Activated gamma-delta T cell treated with Interleukin-2 at 50 U/mL for 16 hours (primary cell): ENCODE results near the gene DENND2A.
"Not testable (repeated sequence)": the region's sequence is repeated elsewhere in the genome, so short reads cannot be mapped to it uniquely, and the experiment has no call there.

Experiments used
- DNase-seq: peaks from one replicate; pipeline ENCODE4 v3.0.0-alpha.2; 2020

DENND2A gene, protein sequence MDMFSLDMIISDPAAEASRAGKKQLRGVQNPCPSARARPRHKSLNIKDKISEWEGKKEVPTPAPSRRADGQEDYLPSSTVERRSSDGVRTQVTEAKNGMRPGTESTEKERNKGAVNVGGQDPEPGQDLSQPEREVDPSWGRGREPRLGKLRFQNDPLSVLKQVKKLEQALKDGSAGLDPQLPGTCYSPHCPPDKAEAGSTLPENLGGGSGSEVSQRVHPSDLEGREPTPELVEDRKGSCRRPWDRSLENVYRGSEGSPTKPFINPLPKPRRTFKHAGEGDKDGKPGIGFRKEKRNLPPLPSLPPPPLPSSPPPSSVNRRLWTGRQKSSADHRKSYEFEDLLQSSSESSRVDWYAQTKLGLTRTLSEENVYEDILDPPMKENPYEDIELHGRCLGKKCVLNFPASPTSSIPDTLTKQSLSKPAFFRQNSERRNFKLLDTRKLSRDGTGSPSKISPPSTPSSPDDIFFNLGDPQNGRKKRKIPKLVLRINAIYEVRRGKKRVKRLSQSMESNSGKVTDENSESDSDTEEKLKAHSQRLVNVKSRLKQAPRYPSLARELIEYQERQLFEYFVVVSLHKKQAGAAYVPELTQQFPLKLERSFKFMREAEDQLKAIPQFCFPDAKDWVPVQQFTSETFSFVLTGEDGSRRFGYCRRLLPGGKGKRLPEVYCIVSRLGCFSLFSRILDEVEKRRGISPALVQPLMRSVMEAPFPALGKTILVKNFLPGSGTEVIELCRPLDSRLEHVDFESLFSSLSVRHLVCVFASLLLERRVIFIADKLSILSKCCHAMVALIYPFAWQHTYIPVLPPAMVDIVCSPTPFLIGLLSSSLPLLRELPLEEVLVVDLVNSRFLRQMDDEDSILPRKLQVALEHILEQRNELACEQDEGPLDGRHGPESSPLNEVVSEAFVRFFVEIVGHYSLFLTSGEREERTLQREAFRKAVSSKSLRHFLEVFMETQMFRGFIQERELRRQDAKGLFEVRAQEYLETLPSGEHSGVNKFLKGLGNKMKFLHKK

DNA sequence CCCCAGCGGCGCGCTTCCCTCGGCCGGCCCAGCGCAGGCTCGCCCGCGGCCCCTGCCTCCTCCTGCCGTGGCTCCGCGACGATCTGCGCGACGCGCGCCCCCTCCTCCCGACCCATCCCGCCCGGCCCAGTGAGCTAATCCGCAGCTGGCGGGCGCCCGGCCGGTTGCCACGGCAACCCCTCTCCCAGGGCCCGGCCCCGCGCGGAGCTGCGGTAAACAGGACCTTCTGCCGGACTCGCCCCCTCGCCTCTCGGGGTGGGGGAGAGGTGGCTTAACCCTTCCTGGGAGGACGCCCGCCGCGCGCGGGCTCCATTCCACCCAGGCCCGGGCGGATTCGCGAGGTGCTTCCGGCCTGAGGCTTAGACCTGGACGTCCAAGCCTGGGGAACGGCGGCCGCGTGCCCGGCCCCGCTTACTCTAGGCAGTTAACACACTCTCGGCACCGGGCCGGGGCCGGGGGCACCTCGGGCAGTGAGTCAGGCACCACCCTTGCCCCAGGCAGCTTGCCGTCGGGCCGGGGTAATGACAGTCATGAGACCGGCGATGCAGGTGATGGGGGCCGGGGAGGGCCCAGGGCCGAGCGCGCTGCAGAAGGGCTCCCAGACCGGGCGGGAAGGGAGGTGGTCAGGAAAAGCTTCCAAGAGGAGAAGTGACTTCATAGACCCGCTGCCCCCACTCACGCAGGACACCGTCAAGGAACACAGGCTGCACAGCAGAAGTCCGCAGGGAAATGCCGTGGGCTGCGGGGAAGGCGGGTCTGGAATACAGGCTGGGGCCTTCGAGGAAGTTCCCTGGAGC is at the start of gene DENND2A:
Gene DENND2A, minus strand, starts transcription at position 87 of the 797 bp plus-strand sequence. CDS start 38,416 bp downstream, outside the sequence.
- DNase-seq = no peak

DNA sequence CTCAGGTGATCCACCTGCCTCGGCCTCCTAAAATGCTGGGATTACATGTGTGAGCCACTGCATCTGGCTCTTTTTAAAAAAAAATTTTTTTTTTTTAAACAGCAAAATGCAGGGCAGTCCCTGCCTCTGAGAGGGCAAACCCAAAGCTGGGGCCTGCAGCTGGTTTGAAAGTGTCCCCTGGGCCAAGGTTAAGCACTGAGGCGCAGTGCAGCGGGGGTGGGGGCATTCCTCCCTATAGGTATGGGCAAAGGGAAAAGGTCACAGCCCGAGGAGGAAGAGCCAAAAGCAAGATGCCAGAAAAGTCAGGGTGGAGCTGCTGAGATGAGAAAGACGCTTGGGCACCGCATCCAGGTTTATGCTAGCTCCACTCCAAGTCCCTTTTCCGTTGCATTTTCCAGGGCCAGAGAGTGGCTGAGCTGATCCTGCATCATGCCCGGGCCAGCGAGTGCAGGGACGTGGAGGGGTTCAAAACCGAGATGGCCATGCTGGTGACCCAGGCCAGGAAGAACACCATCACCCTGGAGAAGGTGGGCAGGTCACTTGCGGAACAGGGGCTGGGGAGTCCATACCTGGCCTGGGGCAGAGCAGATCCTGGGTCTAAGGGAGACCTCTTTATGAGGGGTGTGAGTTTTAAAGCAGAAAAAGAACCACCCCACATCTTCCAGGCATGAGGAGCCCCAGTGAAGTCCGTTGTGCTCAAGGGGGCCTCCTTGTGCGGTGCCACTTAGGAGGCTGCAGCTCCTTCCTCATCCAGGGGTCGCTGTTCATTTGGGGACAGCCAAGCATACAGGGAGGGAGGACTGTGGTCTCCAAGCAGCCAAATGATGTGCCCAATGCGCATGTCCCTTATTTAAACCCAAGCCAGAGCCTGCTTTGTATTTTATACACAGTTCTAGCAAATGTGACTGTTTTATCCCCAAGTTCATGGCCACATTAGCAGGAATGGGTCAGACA is 48.9 kb upstream of the DENND2A start:
- DNase-seq = no peak

DNA sequence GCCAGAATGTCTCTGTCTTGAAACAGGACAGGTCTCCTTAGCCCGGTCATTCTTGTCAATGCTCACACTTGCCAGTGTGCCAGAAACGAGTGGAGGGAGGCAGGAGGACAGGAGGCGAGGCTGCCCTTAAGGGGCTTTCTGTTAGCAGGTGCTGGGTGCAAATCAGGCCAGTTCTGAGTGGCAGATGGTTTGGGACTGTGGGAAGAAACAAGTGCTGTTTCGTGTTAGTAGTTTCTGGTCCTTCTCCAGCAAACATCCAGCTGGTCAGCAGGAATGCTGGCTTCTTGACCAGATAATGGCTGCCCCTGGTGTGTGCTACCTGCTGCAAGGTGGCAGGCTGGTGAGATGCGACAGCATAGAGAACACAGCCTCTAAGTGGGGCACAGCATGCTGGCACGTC is 47.7 kb upstream of the DENND2A start:
- no peak for DNase-seq

DNA sequence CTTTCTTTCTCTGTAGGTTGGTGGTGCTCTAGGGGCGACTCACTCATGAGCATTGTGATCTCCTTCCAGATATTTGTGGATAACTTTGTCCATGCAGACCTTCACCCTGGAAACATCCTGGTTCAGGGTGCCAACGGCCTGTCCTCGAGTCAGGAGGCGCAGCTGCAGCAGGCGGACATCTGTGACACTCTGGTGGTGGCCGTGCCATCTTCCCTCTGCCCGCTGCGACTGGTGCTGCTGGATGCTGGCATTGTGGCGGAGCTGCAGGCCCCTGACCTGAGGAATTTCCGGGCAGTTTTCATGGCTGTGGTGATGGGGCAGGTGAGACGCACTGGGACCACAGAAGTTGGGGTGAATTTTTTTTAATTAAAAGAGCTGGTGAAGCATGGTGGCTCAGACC is 46.3 kb upstream of the DENND2A start:
- DNase-seq = no peak

DNA sequence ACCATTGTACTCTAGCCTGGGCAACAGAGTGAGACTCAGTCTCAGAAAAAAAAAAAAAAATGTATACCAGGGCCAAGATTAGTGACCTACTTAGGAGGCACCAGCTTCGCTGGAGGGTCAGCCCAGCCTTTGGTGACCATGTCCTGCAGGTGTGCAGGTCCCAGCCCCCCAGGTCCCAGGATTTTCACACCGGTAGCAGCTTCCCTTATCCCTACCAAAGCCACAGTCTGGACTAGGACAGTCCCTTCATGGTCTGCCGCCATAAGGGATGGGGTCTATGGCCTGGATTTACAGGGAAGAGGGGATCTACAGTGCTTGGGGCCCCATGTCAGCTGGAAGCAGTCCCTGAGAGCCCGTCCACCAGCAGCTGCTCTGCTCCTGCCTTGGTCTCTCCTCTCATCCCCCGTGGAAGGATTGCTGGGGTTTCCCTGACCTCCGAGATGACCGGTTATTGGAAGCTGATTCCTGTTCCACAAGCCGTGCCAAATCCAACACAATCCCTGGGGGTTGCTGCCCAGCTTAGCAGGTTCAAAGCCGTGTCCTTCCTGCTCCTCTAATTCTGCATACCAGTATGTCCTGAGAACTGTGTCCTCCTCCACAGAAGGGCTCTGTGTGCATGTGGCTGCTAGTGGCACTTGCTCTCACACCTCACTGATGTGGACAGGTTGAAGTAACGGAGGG is 44.9 kb upstream of the DENND2A start:
- no peak for DNase-seq

DNA sequence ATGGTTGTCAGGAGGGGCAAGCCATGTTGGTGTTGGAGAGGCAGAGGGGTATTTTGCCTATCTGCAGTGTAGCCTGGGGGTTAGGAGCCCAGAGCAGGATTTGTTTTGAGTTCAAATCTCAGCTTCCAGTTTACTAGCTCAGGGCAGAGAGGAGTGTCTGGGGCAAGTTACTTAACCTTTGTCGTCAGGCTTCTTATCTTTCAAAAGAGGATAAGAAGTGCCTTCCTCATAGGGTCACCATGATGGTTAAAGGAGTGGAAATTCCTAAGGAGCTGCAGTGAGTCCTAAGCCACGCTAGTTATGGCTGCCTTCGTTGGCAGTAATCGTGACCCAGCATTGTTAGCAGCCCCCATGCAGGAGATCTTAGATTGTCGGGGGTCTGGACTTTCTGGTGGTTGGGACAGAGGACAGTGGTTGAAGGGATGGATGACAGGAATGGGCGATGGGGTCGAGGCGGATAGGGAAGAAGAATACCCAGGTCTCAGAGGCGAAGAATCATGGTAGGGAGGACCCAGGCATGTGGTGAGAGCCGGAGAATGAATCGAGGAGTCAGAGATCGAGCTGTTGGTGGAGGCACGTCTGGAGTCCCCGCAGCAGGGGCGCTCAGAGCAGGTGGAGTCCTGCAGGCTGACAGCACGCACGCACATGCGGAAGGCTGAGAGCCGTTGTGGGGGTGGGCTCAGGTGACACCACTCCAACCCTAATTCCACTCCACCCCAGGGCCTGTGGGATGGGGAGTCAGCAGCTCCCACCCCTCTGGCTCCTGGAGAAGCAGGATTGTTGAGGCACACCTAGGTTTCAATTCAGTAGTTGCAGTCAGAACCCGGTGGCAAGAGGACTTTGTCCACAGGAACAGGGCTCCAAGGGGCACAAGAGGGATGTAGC is 43.7 kb upstream of the DENND2A start:
- no peak for DNase-seq

DNA sequence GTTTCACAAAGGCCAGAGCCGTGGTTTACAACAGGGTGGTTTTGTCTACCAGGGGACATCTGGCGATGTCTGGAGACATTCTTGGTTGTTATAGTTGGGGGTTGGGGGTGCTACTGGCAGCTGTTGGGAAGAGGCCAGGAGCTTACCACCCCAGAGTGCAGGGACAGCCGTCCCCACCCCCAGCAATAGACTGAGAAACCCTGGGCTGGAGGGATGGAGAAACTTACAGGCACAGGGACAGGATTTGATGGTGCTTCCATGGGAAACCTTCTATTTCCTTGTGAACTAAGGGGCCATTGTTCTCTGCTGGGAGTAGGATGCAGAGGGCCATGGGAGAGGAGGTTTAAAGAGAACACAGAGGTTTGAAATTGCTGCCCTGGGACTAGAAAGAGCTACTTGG is 43.0 kb upstream of the DENND2A start:
- DNase-seq = no peak

DNA sequence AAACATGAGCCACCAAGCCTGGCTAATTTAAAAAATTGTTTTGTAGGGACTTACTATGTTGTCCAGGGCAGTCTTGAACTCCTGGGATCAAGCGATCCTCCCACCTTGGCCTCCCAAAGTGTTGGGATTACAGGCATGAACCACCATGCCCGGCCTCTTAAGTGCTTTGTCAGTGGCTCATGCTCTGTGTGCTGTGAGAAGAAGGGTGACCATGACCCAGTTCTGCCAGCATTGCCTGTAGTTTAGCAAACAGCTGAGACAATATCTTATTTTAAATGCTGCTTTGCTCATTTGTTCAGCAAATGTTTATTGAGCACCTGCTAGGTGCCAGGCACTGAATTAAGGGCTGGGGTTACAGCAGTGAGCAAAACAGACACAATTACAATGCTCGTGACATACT is 41.2 kb upstream of the DENND2A start:
- no peak for DNase-seq

DNA sequence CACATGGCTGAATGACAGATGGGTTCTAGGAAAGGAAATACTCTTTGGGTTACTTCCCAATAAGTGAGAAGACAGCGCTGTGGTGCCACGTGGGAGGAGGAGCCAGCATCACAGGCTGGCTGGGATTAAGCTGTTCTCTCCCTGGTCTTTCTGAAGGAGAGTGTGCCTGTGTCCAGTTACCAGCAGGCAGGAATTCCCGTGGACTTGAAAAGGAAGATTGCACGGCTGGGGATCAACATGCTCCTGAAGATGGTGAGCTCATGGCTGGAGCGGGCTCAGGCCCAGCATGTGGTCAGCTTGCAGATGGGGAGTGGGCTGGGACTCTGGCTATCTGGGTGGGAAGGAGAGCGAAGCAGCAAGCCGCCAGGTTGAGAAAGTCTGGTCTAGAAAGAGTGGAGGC is 40.3 kb upstream of the DENND2A start:
- DNase-seq = no peak

DNA sequence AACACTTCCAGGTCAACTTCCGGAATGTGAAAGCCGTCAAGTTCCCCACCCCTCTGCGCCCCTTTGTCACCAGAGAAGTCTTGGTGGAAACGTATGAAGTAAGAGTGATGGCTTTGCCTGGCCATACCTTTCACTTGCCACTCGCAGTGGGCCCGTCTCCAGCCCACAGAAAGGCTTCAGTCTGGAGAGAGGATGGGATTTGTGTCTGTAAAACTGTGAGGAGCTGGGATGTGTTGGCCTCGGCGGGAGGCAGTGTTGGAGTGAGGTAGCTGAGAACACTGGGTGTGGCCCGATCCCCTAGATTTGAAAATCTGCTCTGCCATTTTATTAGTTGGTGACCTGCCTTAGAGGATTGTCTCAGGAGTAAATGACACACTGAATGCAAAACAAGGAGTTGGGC is 38.6 kb upstream of the DENND2A start:
- DNase-seq = no peak

DNA sequence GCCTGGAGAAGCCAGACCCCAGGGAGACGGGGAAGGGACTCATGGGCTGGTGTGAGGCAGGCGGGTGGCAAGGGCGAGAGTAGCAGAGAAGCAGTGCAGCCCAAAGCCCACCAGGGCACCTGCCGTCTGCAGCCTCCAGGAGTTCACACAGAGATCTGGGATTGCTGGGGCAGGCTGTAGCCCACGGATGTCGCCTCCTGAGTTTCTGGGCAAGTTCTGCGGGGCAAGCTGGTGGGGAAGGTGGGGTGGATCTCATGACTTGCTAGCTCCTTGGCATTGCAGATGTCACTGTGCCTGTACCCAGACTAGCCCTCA is 38.2 kb upstream of the DENND2A start:
- DNase-seq = no peak

DNA sequence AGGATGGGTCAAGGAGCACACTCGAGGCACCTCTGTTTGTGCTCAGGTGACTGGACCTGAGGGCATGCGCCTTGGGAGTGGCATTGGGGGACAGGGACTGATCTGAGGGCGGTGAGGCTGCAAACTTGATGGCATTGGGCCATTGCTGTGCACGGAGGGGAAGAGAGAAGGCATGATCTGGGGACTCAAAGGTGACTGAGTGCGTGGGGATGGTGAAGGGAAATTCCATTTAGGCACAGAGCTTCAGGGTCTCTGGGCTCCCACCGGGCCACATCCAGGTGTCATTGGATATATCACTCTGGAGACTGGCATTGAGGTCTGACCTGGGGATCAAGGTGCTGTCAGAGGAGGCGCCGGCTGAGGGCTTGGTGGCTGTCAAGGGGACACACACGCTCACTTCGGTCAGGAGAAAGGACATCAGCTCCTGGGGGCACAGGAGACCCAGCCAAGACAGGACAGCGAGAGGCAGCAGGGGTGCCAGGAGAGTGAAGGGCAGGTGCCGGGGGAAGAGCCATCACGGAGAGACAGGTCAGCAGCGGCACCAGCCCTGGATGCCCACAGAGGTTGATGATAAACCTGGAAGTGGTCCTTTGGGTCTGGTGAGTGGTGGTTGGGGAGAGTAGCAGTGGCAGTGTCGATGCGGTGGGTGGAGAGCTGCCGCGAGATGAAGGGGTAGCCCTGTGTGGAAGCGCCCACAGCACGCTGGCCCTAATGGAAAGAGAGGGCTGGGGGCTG is 37.6 kb upstream of the DENND2A start:
- no peak for DNase-seq

DNA sequence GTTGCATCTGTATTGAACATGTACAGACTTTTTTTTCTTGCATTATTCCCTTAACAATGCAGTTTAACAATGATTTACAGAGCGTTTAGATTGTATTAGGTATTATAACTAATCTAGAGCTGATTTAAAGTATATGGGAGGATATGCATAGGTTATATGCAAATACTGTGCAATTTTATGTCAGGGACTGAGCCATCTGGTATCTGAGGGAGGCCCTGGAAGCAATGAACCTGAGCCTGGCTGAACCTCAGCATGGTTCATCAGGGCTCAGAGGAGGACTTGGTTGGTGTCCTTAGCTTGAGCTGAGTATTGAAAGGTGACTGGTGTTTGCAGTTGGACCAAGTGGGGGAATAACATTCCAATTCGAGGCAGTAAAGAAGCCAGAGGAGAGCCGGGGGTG is 36.9 kb upstream of the DENND2A start:
- DNase-seq = no peak

DNA sequence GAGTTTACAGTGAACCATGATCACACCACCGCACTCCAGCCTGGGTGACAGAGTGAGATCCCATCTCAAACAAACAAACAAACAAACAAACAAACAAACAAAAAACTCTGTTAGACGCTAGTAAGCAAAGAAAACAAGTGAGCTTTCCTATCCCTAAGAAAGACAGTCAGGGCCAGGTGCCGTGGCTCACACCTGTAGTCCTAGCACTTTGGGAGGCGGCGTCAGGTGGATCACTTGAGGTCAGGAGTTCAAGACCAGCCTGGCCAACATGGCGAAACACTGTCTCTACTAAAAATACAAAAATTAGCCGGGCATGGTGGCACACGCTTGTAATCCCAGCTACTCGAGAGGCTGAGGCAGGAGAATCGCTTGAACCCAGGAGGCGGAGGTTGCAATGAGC is 36.3 kb upstream of the DENND2A start:
- not testable (repeated sequence) for DNase-seq

DNA sequence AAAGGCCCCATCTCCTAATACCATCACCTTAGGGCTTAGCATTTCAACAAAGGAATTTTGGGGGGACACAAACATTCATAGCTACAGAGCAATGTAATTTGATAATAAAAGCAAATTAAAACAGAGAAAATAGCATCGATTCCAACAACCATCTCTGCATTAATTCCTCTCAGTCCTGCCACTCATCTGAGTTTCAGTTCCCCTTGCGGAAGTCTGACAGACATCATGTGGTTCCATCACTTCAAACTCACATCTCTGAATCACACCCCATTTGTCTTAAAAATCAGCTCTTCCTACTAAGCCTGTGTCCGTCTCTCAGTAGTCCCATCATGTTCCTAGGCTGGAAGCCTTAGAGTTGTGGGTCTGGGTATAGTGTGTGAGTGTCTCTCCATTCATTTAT is 35.7 kb upstream of the DENND2A start:
- DNase-seq = no peak

DNA sequence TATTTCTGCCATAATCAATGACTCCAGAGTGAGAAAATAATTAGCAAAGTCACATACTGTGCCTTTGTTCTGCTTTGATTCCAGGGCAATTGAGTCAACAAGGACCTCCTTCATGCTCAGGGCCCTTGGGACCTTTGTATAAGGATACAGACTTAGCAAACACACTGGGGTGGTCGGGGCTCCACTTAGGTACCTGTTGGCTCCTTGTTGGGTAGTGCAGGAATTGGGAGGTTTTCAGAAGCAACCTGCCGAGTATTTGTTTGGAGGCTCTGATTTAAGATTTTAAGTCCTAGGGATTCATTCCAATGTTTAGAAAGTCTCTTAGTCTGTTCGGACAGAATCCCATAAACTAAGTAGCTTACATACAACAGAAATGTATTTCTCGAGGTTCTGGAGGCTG is 35.1 kb upstream of the DENND2A start:
- DNase-seq = no peak

DNA sequence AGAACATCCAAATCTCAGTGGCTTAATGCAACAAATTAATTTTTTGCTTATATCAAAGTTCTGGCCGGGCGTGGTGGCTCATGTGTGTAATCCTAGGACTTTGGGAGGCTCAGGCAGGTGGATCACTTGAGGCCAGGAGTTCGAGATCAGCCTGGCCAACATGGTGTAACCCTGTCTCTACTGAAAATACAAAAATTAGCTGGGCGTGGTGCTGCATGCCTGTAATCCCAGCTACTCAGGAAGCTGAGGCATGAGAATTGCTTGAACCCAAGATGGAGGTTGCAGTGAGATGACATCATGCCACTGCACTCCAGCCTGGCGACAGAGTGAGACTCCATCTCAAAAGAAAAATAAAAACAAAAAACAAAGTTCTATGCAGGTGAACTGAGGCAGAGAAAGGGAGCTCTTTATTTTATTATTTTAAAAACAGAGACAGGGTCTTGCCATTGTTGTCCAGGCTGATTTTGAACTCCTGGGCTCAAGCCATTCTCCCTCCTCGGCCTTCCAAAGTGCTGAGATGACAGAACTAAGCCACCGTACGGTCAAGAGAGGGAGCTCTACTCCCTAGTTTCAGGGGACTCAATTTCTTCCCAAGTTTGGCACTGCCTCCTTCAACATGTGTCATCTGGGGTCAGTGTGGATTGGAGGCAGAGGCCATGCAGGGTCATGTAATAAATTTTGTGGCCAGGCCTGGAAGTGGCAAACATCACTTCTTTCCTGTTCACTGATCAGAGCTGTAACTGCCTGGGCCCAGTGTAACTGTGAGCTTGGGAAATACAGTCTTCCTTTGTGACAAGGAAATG is 34.5 kb upstream of the DENND2A start:
- DNase-seq = no peak

DNA sequence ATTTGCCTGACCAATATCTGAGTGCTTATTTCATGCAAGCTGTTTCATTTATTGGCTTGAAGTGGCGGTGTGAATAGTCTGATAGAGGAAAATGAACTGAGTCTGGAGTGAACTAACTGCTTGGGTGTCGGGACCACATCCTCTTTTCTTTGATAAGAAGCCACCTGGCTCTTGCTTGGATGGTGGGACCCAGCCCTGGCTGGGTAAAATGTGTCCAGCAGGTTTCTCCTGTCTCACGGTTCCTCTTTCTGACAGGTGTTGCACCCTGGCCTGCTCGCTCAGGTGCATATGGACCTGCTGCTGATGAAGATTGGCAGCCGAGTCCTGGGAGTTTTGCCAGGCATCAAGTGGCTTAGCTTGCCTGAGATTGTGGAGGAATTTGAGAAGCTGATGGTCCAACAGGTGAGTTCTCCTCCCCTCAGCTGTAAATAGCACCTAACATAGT is 33.8 kb upstream of the DENND2A start:
- no peak for DNase-seq

DNA sequence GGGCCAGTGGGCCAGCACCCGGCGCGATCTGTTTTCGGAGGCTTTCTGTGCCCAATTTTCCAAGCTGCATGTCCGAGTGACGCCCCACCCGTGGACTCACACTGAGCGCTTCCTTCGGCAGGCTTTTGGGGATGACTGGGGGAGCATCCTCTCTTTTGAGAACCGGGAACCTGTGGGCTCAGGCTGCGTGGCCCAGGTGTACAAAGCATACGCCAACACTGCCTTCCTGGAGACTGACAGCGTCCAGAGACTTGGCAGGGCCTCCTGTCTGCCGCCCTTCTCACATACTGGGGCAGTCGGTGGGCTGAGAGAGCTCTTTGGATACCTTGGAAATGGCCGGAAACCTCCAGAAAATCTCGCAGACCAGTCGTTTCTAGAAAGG is 33.2 kb upstream of the DENND2A start:
- DNase-seq = no peak
